ENCODE measurements around the gene PRR3.
"Not testable (repeated sequence)": the region's sequence is repeated elsewhere in the genome, so short reads cannot be mapped to it uniquely, and the experiment has no call there.

DNA sequence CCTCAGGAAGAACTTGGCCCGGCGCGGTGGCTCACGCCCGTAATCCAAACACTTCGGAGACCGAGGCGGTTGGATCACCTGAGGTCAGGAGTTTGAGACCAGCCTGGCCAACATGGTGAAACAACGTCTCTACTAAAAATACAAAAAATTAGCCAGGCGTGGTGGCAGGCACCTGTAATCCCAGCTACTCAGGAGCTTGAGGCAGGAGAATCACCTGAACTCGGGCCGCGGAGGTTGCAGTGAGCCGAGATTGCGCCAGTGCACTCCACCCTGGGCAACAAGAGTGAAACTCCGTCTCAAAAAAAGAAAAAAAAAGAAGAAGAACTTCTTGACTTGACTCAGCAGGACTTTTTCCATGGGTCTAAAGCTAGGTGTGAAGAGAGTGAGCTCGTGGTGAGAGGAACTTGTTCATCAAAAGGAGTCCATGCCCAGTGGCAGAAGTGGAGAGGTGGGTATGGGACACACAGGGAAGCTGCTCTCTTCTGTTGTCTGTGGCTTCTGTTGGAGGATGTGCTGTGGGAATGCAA is 27.7 kb upstream of the PRR3 start:
- TF ChIP-seq POLR2A (IDR thresholded peaks at IDR 0.05); CTCF (IDR thresholded peaks at IDR 0.05 in 4 of 5, conservative IDR thresholded peaks at IDR 0.05 in 1 of 5): not testable (repeated sequence)

Data from gastrocnemius medialis (tissue), 4 donors.